Left hindlimb (tissue), 1 donor: ENCODE data around the gene CALM3.
"Not testable (repeated sequence)": the region's sequence is repeated elsewhere in the genome, so short reads cannot be mapped to it uniquely, and the experiment has no call there.

Experiments used
- DNase-seq: peaks from one replicate; pipeline ENCODE4 v3.0.0-alpha.2; 2018

The CALM3 gene

DNA sequence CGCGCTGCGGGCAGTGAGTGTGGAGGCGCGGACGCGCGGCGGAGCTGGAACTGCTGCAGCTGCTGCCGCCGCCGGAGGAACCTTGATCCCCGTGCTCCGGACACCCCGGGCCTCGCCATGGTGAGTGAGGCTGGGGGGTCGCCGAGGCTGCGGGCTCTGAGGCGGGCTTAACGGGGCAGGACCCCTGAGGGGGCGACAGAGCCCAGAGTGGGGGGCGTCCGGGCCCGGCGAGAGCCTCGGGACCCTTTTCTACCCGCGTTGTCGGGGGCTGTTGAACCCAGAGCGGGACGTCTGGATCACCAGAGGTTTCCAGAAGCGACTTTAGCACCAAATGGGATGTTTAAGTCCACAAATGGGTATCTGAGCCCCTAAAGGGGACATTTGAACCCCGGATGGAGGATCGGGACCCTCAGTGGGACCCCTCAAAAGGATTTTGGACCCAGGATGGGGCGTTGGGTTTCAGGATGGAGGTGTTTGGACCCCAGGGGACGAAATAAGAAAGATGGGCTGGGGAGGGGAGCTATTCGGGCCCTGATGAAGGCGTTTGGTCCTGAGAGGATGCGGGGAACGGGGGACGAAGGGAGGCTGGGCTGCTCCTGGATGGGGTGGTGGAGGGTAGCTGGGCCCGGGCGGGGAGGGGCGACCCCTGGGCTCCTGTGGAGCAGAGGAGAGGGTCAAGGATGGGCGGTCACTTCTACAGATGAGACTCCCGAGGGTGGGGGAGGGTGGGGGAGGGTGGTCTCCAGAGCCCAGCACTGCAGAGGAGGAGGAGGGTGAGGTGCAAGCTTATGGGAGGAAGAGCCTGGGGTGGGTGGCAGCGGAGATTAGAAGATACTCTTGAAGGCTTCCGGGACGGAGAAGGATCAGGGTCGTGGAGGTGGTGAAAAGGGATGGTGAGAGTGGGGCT, at the start of gene CALM3:
CALM3 (plus strand) TSS at position 13 of the 907 bp plus-strand sequence; CDS start at position 118, 105 bp downstream.
- no peak for DNase-seq

DNA sequence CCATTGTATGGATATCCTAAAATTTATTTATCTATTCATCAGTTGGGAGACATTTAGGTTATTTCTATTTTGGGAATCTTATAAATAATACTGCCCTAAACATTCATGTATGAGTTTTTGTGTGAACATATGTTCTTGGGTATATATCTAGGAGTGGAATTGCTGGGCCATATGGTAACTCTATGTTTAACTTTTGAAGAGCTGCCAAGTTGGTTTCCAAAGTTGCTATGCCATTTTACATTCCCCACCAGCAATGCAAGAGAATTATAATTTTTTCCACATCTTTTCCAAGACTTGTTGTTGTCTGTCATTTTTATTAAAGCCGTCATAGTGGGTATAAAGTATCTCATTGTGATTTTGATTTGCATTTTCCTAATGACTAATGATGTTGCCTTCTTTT, 48.2 kb upstream of the CALM3 start:
- DNase-seq, result no peak

DNA sequence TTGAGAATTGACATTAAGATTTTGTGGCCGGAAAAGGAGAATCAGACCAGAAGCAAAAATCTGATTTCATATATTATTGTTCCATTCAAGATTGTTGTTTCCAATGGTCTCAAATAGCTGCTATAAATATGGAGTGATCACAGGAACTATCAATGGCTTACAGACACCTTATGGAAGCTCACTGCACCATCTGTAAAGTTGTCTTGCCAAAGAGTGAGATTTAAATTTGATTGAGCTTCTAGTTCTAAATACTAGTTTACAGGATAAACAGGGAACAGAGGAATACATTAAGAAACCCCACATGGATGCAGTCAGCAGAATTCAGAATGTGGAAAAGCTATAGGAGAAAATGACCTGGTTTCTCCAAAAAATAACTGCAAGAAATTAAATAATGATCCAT, 47.0 kb upstream of the CALM3 start:
- DNase-seq, result no peak

DNA sequence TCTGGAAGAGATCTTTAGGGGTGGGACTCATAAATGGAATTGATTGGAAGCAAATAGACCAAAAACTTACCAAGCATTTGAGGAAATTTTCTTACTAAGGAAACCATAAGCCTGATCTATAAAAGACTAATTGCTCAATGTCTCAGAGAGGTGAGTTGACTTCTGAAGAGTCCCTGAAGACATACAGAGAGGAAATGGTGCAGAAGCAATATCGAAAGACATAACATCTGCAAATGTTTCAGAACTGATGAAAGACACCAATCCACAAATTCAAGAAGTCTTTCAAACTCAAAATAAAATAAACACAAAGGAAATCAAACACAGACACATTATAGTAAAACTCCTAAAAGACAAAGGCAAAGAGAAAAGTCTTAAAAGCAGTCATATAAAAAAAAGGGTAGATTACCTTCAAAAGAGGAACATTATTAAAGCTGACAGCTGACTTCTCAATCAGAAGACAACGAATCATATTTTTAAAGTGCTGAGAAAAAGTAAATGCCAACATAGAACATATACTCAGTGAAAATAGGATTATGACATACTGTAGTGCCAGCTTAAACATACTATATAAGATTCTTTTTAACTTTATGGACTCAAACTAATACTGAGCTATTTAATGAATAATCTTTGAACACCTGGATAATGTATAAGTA, 45.4 kb upstream of the CALM3 start:
- no peak for DNase-seq

DNA sequence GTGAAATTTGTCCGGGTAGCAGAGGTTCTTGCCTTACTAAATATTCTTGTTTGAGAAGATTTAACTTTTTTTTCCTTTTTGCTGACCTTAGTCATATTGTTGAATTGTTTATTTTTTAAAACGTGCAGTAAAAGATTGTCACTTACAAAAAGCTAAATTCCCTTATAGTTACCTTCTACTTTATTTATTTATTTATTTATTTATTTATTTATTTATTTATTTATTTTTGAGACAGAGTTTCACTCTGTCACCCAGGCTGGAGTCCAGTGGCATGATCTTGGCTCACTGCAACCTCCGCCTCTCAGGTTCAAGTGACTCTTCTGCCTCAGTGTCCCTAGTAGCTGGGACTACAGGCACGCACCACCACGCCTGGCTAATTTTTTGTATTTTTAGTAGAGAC, 44.7 kb upstream of the CALM3 start:
- not testable (repeated sequence) for DNase-seq

DNA sequence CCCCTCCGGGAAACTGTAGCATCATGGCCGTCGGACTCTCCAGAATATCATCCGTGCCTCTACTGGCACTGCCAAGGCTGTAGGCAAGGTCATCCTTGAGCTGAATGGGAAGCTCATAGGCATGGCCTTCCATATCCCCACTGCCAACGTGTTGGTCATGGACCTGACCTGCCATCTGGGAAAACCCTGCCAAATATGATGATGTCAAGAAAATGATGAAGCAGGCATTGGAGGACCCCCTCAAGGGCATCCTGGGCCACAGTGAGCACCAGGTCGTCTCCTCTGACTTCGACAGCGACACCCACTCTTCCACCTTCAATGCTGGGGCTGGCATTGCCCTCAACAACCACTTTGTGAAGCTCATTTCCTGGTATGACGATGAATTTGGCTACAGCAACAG, 41.9 kb upstream of the CALM3 start:
- DNase-seq, result no peak

DNA sequence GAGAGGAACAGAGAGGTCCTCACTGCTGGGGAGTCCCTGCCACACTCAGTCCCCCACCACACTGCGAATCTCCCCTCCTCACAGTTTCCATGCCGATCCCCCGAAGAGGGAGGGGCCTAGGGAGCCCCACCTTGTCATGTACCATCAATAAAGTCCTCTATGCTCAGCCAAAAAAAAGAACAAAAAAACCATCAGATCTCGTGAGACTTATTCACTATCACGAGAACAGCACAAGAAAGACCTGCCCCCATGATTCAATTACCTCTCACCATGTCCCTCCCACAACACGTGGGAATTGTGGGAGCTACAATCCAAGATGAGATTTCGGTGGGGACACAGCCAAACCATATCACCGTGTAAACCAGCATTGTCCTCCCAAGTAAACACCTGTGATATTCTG, 41.5 kb upstream of the CALM3 start:
- not testable (repeated sequence) for DNase-seq

DNA sequence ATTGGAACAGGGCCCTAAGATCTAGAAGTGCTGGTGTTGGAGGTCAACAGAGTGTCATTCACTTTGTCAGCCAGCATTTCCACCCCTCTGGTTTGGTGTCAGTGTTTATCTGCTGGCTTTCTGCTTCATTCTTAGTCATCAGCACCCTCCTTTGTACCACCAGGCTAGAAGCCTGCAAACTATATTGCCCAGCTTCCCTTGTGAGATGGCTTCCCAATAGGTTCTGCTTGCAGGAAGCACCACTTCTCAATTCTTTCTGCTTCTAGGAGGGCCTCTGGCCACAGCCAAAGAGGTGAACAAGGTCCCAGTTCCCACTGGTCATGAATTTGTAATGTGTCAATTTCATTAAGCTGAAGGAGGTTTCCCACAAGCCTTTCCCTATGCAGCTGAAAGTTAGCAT, 36.4 kb upstream of the CALM3 start:
- no peak for DNase-seq

DNA sequence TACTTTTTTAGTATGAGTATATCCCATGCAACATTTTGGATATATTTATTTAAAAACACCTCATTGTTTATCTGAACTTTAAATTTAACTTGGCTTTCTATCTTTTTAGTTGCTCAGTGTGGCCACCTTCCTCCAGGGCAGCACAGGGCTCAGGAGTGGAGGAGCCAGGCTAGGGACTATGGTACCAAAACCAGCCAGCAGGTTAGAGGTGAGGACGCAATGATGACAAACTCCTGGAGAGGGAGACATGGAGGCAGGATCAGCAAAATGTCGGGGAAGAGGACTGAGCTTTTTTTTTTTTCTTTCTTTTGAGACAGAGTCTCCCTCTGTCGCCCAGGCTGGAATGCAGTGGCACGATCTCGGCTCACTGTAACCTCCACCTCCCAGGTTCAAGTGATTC, 29.6 kb upstream of the CALM3 start:
- no peak for DNase-seq

DNA sequence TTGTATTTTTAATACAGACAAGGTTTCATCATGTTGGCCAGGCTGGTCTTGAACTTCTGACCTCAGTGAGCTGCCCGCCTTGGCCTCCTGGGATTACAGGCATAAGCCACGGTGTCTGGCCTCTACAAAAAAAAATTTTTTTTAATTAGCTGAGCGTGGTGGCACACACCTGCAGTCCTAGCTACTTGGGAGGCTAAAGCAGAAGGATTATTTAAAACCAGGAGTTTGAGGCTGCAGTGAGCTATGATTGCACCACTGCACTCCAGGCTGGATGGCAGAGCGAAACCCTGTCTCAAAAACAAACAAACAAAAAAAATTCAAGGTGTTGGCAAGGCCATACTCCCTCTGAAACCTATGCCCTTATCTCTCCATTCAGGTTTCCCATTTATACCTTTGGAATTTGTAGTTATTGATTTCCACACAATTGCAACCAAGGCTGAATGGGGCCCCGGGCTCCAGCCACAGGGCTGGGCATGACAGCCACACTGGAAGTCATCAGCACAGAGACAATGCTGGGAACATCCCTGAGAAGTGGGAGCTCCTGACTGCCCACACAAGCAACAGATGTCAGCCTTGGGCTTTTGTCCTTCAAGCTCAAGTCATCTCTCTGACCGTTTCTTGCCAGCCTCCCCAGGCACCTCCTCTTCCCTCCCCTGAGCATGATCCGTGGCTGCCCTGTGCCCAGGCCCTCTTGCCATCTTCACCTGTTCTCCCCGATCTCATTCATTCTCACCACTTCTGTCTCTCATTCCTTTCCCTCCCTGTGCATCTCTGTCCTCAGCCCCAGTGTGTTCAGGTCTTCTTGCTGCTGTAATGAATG, 27.2 kb upstream of the CALM3 start:
- no peak for DNase-seq

DNA sequence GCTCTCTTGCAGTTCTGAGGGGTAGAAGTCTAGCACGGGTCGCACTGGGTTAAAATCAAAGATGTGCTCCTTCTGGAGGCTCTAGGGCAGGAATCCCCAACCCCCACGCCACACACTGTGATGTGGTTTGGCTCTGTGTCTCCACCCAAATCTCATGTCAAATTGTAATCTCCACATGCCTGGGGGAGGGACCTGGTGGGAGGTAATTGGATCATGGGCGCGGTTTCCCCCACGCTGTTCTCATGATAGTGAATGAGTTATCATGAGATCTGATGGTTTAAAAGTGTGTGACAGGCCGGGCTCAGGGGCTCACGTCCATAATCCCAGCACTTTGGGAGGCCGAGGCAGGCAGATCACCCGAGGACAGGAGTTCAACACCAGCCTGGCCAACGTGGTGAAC, 26.6 kb upstream of the CALM3 start:
- no peak for DNase-seq

DNA sequence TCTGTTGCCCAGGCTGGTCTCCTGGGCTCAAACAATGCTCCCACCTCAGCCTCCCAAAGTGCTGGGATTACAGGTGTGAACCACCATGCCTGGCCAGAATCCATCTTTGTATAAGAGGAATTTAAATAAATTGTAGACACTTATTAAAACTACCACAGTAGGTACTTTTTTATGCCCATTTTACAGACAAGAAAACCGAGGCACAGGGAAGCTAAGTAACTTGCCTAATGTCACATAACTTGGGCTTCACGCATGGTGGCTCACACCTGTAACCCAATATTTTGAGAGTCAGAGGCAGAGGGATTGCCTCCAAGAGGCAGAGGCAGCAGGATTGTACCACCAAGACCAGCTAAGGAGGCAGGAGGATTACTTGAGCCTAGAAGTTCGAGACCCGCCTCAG, 22.7 kb upstream of the CALM3 start:
- no peak for DNase-seq

DNA sequence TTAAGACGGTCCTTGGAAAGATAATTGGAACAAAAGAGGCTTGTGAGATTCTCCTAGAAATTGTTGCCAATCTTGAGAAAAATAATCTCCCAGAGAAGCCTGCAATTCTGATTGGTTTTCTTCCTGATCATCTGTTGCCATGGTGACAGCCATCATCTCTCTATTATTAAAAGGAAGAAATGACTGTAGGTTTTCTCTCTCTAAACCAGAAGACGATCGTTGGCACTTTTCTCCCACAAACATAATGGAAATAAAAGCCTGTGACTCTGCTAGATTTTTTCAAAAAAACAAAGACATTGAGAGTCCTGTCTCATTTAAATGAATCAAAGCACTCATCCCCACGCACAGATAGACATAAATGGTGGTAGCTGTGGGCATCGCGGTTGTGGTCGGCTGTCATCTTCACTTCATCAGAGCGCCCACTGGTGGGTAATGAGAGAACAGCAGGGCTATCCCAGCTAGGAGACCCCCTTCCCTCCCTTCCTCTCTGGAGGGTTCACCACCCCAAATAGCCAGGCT, 21.7 kb upstream of the CALM3 start:
- DNase-seq, result no peak

DNA sequence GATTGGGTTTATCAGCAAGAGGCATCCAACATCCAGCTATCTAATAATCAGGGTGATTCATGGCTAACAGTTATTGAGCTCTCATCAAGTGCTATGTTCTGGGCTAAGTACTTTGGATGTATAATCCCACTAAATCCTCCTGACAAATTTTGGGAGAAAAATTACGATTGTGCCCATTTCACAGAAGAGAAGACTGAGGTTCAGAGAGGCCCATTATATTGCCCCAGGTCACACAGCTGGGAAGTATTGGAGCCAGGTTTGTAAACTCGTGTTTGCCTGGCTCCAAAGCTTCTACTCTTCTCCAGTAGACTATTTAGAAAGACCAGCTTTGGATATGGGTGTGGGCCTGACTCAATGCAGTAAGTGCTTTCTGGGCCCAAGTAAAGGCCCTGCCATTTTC, 20.9 kb upstream of the CALM3 start:
- no peak for DNase-seq

DNA sequence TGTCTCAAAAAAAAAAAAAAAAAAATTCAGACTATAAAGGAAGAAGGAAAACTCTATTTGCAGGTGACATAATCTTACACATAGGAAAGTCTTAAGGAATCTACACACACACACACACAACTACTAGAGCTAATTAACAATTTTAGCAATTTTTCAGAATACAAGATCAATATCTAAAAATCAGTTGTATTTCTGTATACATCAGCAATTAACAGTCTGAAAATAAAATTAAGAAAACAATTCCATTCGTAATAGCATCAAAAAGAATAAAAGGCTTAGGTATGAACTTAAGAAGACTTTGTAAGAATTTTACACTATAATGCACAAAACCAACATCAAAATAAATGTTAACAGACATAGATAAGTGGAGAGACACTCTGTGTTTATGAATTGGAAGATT, 15.6 kb upstream of the CALM3 start:
- DNase-seq, result no peak

DNA sequence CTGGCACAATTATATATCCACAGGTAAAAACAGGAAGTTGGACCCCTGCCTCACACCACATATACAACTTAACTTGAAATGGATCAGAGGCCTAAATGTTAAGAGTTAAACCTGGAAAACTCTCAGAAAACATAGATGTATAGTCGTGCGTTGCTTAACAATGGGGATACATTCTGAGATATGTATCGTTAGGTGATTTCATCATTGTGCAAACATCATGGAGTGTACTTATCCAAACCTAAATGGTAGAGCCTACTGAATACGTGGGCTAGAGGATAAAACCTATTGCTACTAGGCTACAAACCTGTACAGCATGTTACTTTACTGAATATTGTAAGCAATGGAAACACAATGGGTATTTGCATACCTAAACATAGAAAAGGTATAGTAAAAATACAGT, 14.8 kb upstream of the CALM3 start:
- no peak for DNase-seq

DNA sequence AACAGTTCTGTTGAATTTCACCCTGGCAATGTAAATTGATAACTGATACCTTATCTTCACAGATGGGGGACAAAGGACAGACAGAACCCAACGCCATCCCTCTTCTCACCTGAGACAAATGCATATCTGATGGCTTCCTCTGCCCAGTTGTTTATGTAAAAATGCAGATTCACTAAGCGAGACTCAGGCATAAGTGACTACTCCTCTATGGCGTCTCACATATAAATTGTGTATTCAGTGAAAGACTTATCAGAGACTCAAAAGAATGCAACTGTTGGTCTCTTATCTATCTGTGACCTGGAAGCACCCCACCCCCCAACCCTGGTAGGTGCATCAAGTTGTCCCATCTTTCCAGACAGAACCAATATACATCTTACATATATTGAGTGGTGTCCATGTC, 13.3 kb upstream of the CALM3 start:
- no peak for DNase-seq

DNA sequence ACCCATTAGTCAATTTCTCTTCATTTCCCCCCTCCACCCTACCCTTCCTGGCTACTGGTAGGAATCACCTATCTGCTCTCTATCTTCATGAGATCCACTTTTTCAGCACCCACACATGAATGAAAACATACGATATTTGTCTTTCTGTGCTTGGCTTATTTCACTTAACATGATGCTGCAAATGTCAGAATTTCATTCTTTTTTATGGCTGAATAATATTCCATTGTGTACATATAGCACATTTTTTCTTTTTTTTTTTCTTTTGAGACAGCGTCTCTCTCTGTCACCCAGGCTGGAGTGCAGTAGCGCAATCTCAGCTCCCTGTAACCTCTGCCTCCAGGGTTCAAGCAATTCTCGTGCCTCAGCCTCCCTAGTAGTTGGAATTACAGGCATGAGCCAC, 9.9 kb upstream of the CALM3 start:
- no peak for DNase-seq

DNA sequence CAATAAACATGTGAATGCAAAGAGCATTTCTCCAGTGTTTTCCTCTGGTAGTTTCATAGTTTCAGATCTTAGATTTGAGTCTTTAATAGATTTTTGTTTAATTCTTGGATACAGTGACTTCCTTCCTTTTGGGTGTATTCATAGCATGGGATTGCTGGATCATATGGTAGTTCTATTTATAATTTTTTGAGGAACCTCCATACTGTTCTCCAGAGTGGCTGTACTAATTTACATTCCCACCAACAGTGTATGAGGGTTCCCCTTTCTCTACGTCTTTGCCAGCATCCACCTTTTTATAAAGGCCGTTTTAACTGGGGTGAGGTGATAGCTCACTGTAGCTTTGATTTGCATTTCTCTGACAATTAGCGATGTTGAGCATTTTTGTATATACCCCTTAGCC, 9.3 kb upstream of the CALM3 start:
- DNase-seq, result no peak

DNA sequence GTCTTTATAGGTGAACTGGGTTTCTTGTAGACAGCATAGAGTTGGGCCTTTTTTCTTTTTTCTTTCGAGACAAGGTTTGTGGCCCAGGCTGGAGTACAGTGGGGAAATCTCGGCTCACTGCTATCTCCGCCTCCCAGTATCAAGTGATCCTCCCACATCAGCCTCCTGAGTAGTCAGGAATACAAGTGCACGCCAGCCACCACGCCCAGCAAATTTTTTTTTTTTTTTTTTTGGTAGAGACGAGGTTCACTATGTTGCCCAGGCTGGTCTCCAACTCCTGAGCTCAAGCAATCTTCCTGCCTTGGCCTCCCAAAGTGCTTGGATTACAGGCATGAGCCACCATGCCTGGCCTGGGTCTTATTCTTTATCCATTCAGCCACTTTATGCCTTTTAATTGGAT, 5.1 kb upstream of the CALM3 start:
- no peak for DNase-seq

DNA sequence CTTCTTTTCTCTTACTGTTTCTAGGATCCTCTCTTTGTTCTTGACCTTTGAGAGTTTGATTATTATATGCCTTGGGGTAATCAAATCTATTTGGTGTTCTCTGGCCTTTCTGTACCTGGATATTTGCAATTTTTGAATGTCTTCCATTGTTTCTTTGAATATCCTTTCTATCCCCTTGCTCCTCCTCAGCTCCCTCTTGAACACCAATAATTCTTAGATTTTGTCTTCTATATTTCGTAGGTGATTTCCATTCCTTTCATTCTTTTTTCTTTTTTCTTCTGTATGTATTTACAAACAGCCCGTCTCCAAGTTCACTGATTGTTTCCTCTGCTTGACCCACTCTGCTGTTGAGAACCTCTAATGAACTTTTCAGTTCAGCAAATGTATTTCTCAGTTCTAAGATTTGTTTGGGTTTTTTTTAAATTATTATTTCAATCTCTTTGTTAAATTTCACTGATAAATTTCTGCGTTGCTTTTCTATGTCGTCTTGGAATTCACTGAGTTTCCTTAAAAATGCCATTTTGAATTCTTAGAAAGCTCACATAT, 2.7 kb upstream of the CALM3 start:
- DNase-seq, result no peak

DNA sequence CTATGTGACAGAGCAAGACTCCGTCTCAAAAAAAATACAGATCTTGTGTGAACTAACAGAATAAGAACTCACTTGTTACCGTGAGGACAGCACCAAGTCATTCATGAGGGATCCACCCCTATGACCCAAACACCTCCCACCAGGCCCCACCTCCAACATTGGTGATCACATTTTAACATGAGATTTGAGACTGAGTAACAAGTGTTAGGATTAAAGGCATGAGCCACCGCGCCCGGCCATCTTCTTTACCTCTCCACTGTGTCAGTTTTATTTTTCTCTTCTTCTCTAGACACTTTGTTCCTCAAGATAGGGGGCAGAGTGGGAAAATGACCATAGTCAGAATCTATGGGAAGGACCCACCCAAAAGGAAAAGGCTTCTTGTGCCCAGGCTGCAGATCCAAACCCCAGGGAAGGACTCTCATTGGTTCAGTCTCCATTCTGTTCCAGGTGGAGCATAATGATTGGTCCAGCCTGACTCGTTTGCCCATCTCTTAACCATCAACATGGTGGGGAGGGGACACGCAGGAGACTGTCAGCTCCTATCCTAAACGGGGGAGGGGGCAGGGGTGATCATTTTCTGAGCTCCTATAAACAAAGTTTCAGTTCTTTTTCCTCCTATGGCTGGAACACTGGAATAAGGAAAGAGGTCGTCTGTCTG, 1.3 kb upstream of the CALM3 start:
- DNase-seq, result no peak
